NOMO-1 (cell line): Measurements from ENCODE around the gene MAML2.
A peak's percentile ranks its signal among the peaks of the same experiment; 100 is the strongest.

Source experiments
- DNase-seq, 2 experiments: peaks; one replicate each; lab custom pipeline; 2025; ENCODE audit not compliant: unreplicated experiment in 2 of 2; lab: John Stamatoyannopoulos, UW

The MAML2 gene

GRCh38 chr11:96054870-96055705 is 287.9 kb downstream of the MAML2 start:
- DNase-seq: peak in 1 of 2 experiments; percentile 37

- DNase-seq: peak in 1 of 2 experiments; percentile 10
These were observed 289.9 kb downstream of the MAML2 start for GRCh38 chr11:96052921-96053651.

- no peak for DNase-seq
These were observed 291.2 kb downstream of the MAML2 start for GRCh38 chr11:96051820-96052219.

GRCh38 chr11:96050435-96051182 is 292.4 kb downstream of the MAML2 start:
- no peak for DNase-seq

- no peak for DNase-seq
These were observed 293.6 kb downstream of the MAML2 start for GRCh38 chr11:96049426-96049825.

- no peak for DNase-seq
These were observed 297.2 kb downstream of the MAML2 start for GRCh38 chr11:96045622-96046456.

- no peak for DNase-seq
These were observed 298.2 kb downstream of the MAML2 start for GRCh38 chr11:96044747-96045146.

- no peak for DNase-seq
These were observed 298.7 kb downstream of the MAML2 start for GRCh38 chr11:96044311-96044710.

GRCh38 chr11:96043291-96043690 is 299.7 kb downstream of the MAML2 start:
- DNase-seq: no peak

GRCh38 chr11:96038046-96038445 is 304.9 kb downstream of the MAML2 start:
- DNase-seq: no peak

GRCh38 chr11:96037405-96037949 is 305.5 kb downstream of the MAML2 start:
- no peak for DNase-seq

GRCh38 chr11:96036863-96037262 is 306.1 kb downstream of the MAML2 start:
- no peak for DNase-seq

GRCh38 chr11:96035740-96036078 is 307.3 kb downstream of the MAML2 start:
- DNase-seq: no peak

GRCh38 chr11:96035031-96035739 is 307.8 kb downstream of the MAML2 start:
- no peak for DNase-seq

GRCh38 chr11:96033599-96033998 is 309.4 kb downstream of the MAML2 start:
- DNase-seq: no peak

GRCh38 chr11:96033095-96033494 is 309.9 kb downstream of the MAML2 start:
- DNase-seq: no peak

GRCh38 chr11:96028746-96029145 is 314.2 kb downstream of the MAML2 start:
- no peak for DNase-seq

- DNase-seq: no peak
These were observed 316.0 kb downstream of the MAML2 start for GRCh38 chr11:96027021-96027420.

- DNase-seq: no peak
These were observed 316.7 kb downstream of the MAML2 start for GRCh38 chr11:96026310-96026709.

GRCh38 chr11:96024666-96025065 is 318.3 kb downstream of the MAML2 start:
- DNase-seq: no peak
